ENCODE results near the gene GDI2. TPM values are rescaled to one million over a fixed set of nuclear protein-coding genes. Genes with fewer than 3 reads are reported as not detected.

GDI2 gene
- total and polyA plus RNA-seq, 9 of the 15 experiments (the other 6 are each of a cell fraction or from before 2014, with no cell fraction given), result 262 to 424 (median 287) TPM

DNA sequence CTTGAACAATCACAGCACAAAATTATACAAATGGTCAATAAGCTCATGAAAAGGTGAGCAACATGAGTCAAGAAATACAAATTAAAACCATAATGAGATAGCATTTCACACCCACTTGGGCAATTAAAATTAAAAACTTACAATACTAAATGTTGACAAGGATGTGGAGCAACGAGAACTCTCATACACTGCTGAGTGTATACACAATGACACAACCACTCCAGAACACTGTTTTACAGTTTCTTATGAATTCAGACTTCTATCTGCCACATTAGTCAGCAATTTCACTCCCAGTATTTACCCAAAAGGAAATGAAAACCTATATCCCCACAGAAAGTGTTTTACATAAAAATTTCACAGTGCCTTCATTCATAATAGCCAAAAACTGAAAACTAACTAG lies 31.1 kb downstream of the GDI2 start (continued):
- no peak for TF ChIP-seq PHF8 (IDR thresholded peaks at IDR 0.05; ENCODE audit: borderline replicate concordance, low read length)
- no peak for TF ChIP-seq BRD9 (IDR thresholded peaks at IDR 0.05; ENCODE audit: low read depth, partially characterized antibody)
- TF ChIP-seq ZFP36 (IDR thresholded peaks at IDR 0.05; ENCODE audit: low read depth, low read length, partially characterized antibody), result peak; percentile 18
- TF ChIP-seq ZEB2 (IDR thresholded peaks at IDR 0.05), result no peak
- TF ChIP-seq SPI1 (IDR thresholded peaks at IDR 0.05; ENCODE audit: borderline replicate concordance, low read depth, low read length), result no peak
- peak; percentile 78 for TF ChIP-seq ZNF316 (IDR thresholded peaks at IDR 0.05)
- TF ChIP-seq, protein P1, sequence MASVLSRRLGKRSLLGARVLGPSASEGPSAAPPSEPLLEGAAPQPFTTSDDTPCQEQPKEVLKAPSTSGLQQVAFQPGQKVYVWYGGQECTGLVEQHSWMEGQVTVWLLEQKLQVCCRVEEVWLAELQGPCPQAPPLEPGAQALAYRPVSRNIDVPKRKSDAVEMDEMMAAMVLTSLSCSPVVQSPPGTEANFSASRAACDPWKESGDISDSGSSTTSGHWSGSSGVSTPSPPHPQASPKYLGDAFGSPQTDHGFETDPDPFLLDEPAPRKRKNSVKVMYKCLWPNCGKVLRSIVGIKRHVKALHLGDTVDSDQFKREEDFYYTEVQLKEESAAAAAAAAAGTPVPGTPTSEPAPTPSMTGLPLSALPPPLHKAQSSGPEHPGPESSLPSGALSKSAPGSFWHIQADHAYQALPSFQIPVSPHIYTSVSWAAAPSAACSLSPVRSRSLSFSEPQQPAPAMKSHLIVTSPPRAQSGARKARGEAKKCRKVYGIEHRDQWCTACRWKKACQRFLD (CRISPR knock-in tag; IDR thresholded peaks at IDR 0.05), result no peak
- TF ChIP-seq EZH2 (IDR thresholded peaks at IDR 0.05; ENCODE audit: borderline replicate concordance, low read depth, low read length), result no peak
- TF ChIP-seq C11orf30 (IDR thresholded peaks at IDR 0.05; ENCODE audit: low read depth), result peak; percentile 73
- TF ChIP-seq, protein P2, sequence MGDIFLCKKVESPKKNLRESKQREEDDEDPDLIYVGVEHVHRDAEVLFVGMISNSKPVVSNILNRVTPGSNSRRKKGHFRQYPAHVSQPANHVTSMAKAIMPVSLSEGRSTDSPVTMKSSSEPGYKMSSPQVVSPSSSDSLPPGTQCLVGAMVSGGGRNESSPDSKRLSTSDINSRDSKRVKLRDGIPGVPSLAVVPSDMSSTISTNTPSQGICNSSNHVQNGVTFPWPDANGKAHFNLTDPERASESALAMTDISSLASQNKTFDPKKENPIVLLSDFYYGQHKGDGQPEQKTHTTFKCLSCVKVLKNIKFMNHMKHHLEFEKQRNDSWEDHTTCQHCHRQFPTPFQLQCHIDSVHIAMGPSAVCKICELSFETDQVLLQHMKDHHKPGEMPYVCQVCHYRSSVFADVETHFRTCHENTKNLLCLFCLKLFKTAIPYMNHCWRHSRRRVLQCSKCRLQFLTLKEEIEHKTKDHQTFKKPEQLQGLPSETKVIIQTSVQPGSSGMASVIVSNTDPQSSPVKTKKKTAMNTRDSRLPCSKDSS (IDR thresholded peaks at IDR 0.05; ENCODE audit: low read depth, partially characterized antibody), result no peak
- TF ChIP-seq YBX1 (IDR thresholded peaks at IDR 0.05), result no peak

Measured in K562 (cell line).